OCI-LY1 (cell line): ENCODE data around the gene NAT16.

ENCODE experiments used
- H2AFZ ChIP-seq: fragments of 200-600 bp; sonication (generic), shearing (Covaris generic); 2 replicates; pipeline ENCODE4 v1.6.0; 2014; ENCODE audit warnings: antibody characterized with exemption, mild to moderate bottlenecking, low read length
- H3F3A ChIP-seq: fragments of 200-600 bp; sonication (generic), shearing (Covaris generic); 2 replicates; pipeline ENCODE4 v1.6.0; 2014; ENCODE audit warnings: mild to moderate bottlenecking, antibody characterized with exemption, low read length, moderate library complexity; ENCODE audit not compliant: insufficient read depth
- H3K27ac ChIP-seq: fragments of 200-600 bp; sonication (generic); 2 replicates; pipeline ENCODE4 v1.5.1; 2014; ENCODE audit warnings: low read length, mixed run types, mild to moderate bottlenecking, low read depth; ENCODE audit not compliant: poor library complexity, severe bottlenecking
- H3K27me3 ChIP-seq: fragments of 200-600 bp; sonication (generic); 2 replicates; pipeline ENCODE4 v1.6.0; 2014; ENCODE audit warnings: antibody characterized with exemption, mild to moderate bottlenecking, low read length, moderate library complexity; ENCODE audit not compliant: insufficient read depth
- H3K36me3 ChIP-seq: fragments of 200-600 bp; sonication (generic); 2 replicates; pipeline ENCODE4 v1.6.1; 2014; ENCODE audit warnings: mild to moderate bottlenecking, antibody characterized with exemption, low read length, moderate library complexity, mixed read lengths; ENCODE audit not compliant: insufficient read depth
- H3K4me1 ChIP-seq: fragments of 200-600 bp; sonication (generic); 2 replicates; pipeline ENCODE4 v1.5.1; 2014; ENCODE audit warnings: mild to moderate bottlenecking, low read length, moderate library complexity; ENCODE audit not compliant: insufficient read depth, severe bottlenecking
- H3K4me2 ChIP-seq: fragments of 200-600 bp; sonication (generic), shearing (Covaris generic); 2 replicates; pipeline ENCODE4 v1.6.1; 2014; ENCODE audit warnings: low read length
- H3K4me3 ChIP-seq: fragments of 200-600 bp; sonication (generic); 2 replicates; pipeline ENCODE4 v1.5.1; 2014; ENCODE audit warnings: low read length, low read depth, mild to moderate bottlenecking, mixed read lengths; ENCODE audit not compliant: poor library complexity, severe bottlenecking
- H3K79me2 ChIP-seq: fragments of 200-600 bp; shearing (Covaris generic); 2 replicates; pipeline ENCODE4 v1.6.1; 2016; ENCODE audit warnings: mixed run types, low read length, mixed read lengths; ENCODE audit not compliant: insufficient read depth
- H3K9ac ChIP-seq: fragments of 200-600 bp; sonication (generic), shearing (Covaris generic); 2 replicates; pipeline ENCODE4 v1.6.1; 2014; ENCODE audit warnings: mild to moderate bottlenecking, low read length, mixed read lengths
- H3K9me2 ChIP-seq: fragments of 200-600 bp; sonication (generic), shearing (Covaris generic); 2 replicates; pipeline ENCODE4 v1.6.1; 2014; ENCODE audit warnings: low read depth, mild to moderate bottlenecking, low read length, mixed read lengths
- H3K9me3 ChIP-seq: fragments of 200-600 bp; shearing (Covaris generic); 2 replicates; pipeline ENCODE4 v1.6.1; 2014; ENCODE audit warnings: low read length, mixed read lengths
- H4K20me1 ChIP-seq: fragments of 200-600 bp; sonication (generic), shearing (Covaris generic); 2 replicates; pipeline ENCODE4 v1.6.0; 2016; ENCODE audit warnings: mild to moderate bottlenecking, low read length; ENCODE audit not compliant: insufficient read depth
- CTCF ChIP-seq: fragments of 200-600 bp; sonication (generic), shearing (Covaris generic); IDR thresholded peaks from 2 replicates; pipeline ENCODE4 v1.5.1; 2017; ENCODE audit warnings: mild to moderate bottlenecking, antibody characterized with exemption, low read length, moderate library complexity, mixed read lengths
- EZH2 ChIP-seq: fragments of 200-600 bp; sonication (generic), shearing (Covaris generic); IDR thresholded peaks from 2 replicates; pipeline ENCODE4 v1.8.0; 2017; ENCODE audit warnings: borderline replicate concordance, mixed run types, mild to moderate bottlenecking, antibody characterized with exemption, low read length, moderate library complexity, mixed read lengths

The NAT16 gene

DNA sequence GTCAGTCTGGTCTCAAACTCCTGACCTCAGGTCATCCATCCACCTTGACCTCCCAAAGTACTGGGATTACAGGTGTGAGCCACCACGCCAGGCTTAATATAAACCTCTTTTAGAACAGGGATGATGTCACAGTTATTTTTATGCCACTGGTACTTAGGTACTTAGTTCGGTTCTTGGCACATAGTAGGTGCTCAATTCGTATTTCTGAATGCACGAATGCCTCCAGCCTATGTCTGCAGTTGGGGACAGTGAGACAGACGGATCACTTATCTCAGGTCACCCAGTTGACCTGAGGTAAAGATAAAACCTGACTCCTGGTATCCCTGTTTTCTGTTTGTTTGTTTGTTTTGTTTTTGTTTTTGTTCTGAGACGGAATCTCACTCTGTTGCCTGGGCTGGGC, 6.1 kb upstream of the NAT16 start:
- H3K27ac ChIP-seq: no peak overlapping the region
- no peak overlapping the region for H3K4me3 ChIP-seq
- no peak for TF ChIP-seq CTCF
- TF ChIP-seq EZH2: no peak
- no peak overlapping the region for H3K9ac ChIP-seq
- no peaks in the 10 kb centered on the region for H3K9me3 ChIP-seq
- H3K36me3 ChIP-seq: no peaks in the 10 kb centered on the region
- no peaks in the 10 kb centered on the region for H3K79me2 ChIP-seq
- H3K27me3 ChIP-seq: peaks cover 4% of the 10 kb centered on the region; the same call in 1 of the 2 replicates
- H2AFZ ChIP-seq: no peak overlapping the region
- H4K20me1 ChIP-seq: no peaks in the 10 kb centered on the region
- no peaks in the 10 kb centered on the region for H3K9me2 ChIP-seq
- no peaks in the 10 kb centered on the region for H3F3A ChIP-seq
- H3K4me1 ChIP-seq: no peaks in the 10 kb centered on the region
- H3K4me2 ChIP-seq: no peak overlapping the region

DNA sequence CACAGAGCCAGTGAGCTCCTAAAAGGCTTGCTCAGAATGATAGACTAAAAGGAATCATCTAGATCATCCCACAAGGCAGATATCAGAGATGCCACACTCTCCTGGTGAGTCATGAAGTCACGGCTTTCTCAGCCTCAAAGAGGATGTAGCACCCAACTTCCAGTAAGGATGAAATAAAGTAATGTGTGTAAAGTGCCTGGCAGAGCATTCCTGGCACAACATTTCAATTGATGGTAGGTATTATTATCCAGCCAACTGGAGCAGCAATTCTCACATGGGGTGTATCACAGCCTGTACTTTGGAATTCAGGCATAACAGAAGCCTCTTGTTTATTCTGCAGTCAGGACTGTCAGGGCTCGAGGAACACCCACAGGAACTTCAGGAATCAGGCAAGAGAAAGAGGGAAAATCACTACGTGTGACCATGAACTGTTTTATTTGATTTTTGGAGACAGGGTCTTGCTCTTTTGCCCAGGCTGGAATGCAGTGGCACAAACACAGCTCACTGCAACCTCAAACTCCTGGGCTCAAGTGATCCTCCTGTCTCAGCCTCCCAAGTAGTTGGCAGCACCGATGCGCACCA, 5.3 kb upstream of the NAT16 start:
- Histone ChIP-seq H3K9ac (no peak overlapping the region), H3K27me3 (peaks cover 4% of the 10 kb centered on the region; the same call in 1 of the 2 replicates), H3K4me3 (no peak overlapping the region), H4K20me1 (no peaks in the 10 kb centered on the region), H3F3A (no peaks in the 10 kb centered on the region), H3K4me2 (no peak overlapping the region), H3K79me2 (no peaks in the 10 kb centered on the region), H3K9me2 (no peaks in the 10 kb centered on the region), H3K27ac (no peak overlapping the region), H3K4me1 (no peaks in the 10 kb centered on the region), H3K36me3 (no peaks in the 10 kb centered on the region), H2AFZ (no peak overlapping the region), H3K9me3 (no peaks in the 10 kb centered on the region)
- TF ChIP-seq CTCF: no peak
- TF ChIP-seq EZH2: no peak

DNA sequence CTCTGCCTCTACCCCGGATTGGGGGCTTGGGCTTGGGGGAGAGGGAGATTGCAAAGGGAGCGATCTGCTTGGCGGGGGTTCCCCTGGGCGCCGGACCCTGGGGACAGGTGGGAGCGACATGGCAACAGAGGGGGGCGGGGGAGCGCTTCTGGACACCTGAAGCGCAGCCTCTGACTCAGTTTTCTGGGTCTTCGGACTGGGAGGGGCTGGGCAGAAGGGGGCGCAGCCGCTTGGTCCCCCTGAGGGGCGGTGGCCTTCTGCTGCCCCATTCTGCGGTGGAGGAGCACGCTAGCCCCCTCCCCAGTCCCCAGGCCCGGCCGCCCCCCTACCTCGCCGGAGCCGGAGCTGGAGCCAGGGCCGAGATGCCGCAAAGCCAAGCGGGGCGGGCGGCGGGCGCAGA, 380 bp downstream of the NAT16 start:
- Histone ChIP-seq H3F3A (no peaks in the 10 kb centered on the region), H2AFZ (no peak overlapping the region), H3K36me3 (no peaks in the 10 kb centered on the region), H3K27me3 (peaks cover 10% of the 10 kb centered on the region), H3K4me2 (no peak overlapping the region), H3K9ac (no peak overlapping the region), H3K27ac (no peak overlapping the region), H3K4me1 (no peaks in the 10 kb centered on the region), H3K9me3 (no peaks in the 10 kb centered on the region), H3K9me2 (no peaks in the 10 kb centered on the region), H3K4me3 (no peak overlapping the region), H3K79me2 (no peaks in the 10 kb centered on the region), H4K20me1 (no peaks in the 10 kb centered on the region)
- TF ChIP-seq CTCF (no peak), EZH2 (no peak)
